ENCODE results near the gene TMEM179.

- no peak for TF ChIP-seq CTCF (IDR thresholded peaks at IDR 0.05; ENCODE audit: extremely low read depth in 1 of 2, insufficient read depth in 1 of 2, low read depth in 1 of 2, low read length in 2 of 2)
- TF ChIP-seq EZH2 (IDR thresholded peaks at IDR 0.05; ENCODE audit: borderline replicate concordance, low read depth, low read length, severe bottlenecking), result no peak
- TF ChIP-seq POLR2A (IDR thresholded peaks at IDR 0.05; ENCODE audit: low read depth, low read length), result no peak
- TF ChIP-seq JUN (IDR thresholded peaks at IDR 0.05; ENCODE audit: borderline replicate concordance, insufficient read depth, insufficient read length, low read depth), result no peak
- TF ChIP-seq MYC (IDR thresholded peaks at IDR 0.05; ENCODE audit: low read depth, low read length), result no peak
These were observed 2.1 kb downstream of the TMEM179 start for GRCh38 chr14:104602315-104602932.

Measured in endothelial cell of umbilical vein (primary cell).